H9 (cell line): Measurements from ENCODE around the gene PNKD. TPM values are rescaled to one million over a fixed set of nuclear protein-coding genes. Genes with fewer than 3 reads are reported as not detected.

Experiments
- DNase-seq: peaks from one replicate; pipeline ENCODE4 v3.0.0-alpha.2; 2017
- H2AFZ ChIP-seq: one replicate; pipeline ENCODE4 v1.6.1; 2013; ENCODE audit warnings: mild to moderate bottlenecking, low read length, control low read depth, moderate library complexity
- H2AK5ac ChIP-seq: 2 replicates; pipeline ENCODE4 v1.6.1; 2013; ENCODE audit warnings: low read length, control low read depth, mixed read lengths; ENCODE audit not compliant: insufficient read length
- H2BK120ac ChIP-seq: one replicate; pipeline ENCODE4 v1.6.1; 2013; ENCODE audit warnings: low read depth, mild to moderate bottlenecking, low read length, control low read depth, inconsistent platforms; ENCODE audit not compliant: poor library complexity, severe bottlenecking
- H2BK12ac ChIP-seq: 2 replicates; pipeline ENCODE4 v1.6.1; 2013; ENCODE audit warnings: low read length, control low read depth, mixed read lengths, low read depth; ENCODE audit not compliant: insufficient read length
- H2BK15ac ChIP-seq: 2 replicates; pipeline ENCODE4 v1.6.1; 2013; ENCODE audit warnings: low read depth, low read length, control low read depth
- H2BK20ac ChIP-seq: one replicate; pipeline ENCODE4 v1.6.1; 2013; ENCODE audit warnings: low read depth, mild to moderate bottlenecking, low read length, control low read depth, inconsistent platforms; ENCODE audit not compliant: poor library complexity, severe bottlenecking
- H2BK5ac ChIP-seq: 2 replicates; pipeline ENCODE4 v1.6.1; 2013; ENCODE audit warnings: low read length, control low read depth, mixed read lengths; ENCODE audit not compliant: insufficient read length
- H3K14ac ChIP-seq: 2 replicates; pipeline ENCODE4 v1.6.1; 2013; ENCODE audit warnings: low read length, control low read depth; ENCODE audit not compliant: insufficient read depth
- H3K18ac ChIP-seq: 2 replicates; pipeline ENCODE4 v1.6.1; 2013; ENCODE audit warnings: low read depth, mild to moderate bottlenecking, mixed read lengths, low read length, control low read depth; ENCODE audit not compliant: insufficient read length
- H3K23ac ChIP-seq: 2 replicates; pipeline ENCODE4 v1.6.1; 2013; ENCODE audit warnings: low read length, control low read depth, mixed read lengths, low read depth; ENCODE audit not compliant: insufficient read length
- H3K23me2 ChIP-seq: 2 replicates; pipeline ENCODE4 v1.6.1; 2013; ENCODE audit warnings: low read depth, mild to moderate bottlenecking, mixed read lengths, low read length, control low read depth; ENCODE audit not compliant: insufficient read length, poor library complexity, severe bottlenecking
- H3K27ac ChIP-seq: 2 replicates; pipeline ENCODE4 v1.5.1; 2013; ENCODE audit warnings: low read length, control low read depth, mixed read lengths, low read depth; ENCODE audit not compliant: insufficient read length
- H3K27me3 ChIP-seq: 2 replicates; pipeline ENCODE4 v1.6.1; 2013; ENCODE audit warnings: low read length, control low read depth, inconsistent platforms; ENCODE audit not compliant: insufficient read depth
- H3K4ac ChIP-seq: 2 replicates; pipeline ENCODE4 v1.6.1; 2013; ENCODE audit warnings: low read depth, mild to moderate bottlenecking, control low read depth, inconsistent platforms, low read length, moderate library complexity
- H3K4me1 ChIP-seq: 2 replicates; pipeline ENCODE4 v1.6.1; 2013; ENCODE audit warnings: low read length, control low read depth, inconsistent platforms; ENCODE audit not compliant: insufficient read depth
- H3K4me2 ChIP-seq: 2 replicates; pipeline ENCODE4 v1.6.1; 2013; ENCODE audit warnings: low read length, control low read depth, mixed read lengths; ENCODE audit not compliant: insufficient read length, insufficient read depth
- H3K56ac ChIP-seq: 2 replicates; pipeline ENCODE4 v1.6.1; 2013; ENCODE audit warnings: low read depth, mild to moderate bottlenecking, mixed read lengths, low read length, control low read depth; ENCODE audit not compliant: insufficient read length
- H3K79me1 ChIP-seq: 2 replicates; pipeline ENCODE4 v1.6.1; 2013; ENCODE audit warnings: low read depth, mild to moderate bottlenecking, moderate library complexity, low read length, control low read depth, inconsistent platforms; ENCODE audit not compliant: insufficient read depth, poor library complexity, severe bottlenecking
- H3K79me2 ChIP-seq: 2 replicates; pipeline ENCODE4 v1.6.1; 2013; ENCODE audit warnings: low read length, control low read depth, inconsistent platforms; ENCODE audit not compliant: insufficient read depth
- H3K9ac ChIP-seq: 2 replicates; pipeline ENCODE4 v1.6.1; 2013; ENCODE audit warnings: low read length, control low read depth, mixed read lengths; ENCODE audit not compliant: insufficient read length; ENCODE audit errors: extremely low read depth
- H3K9me3 ChIP-seq: one replicate; pipeline ENCODE4 v1.6.1; 2013; ENCODE audit warnings: low read depth, low read length, inconsistent platforms; ENCODE audit not compliant: control insufficient read depth
- H3T11ph ChIP-seq: one replicate; pipeline ENCODE4 v1.6.1; 2013; ENCODE audit warnings: mild to moderate bottlenecking, low read length, control low read depth, inconsistent platforms
- H4K20me1 ChIP-seq: one replicate; pipeline ENCODE4 v1.6.1; 2013; ENCODE audit not compliant: control insufficient read depth, insufficient read length, insufficient read depth
- H4K5ac ChIP-seq: 2 replicates; pipeline ENCODE4 v1.6.1; 2013; ENCODE audit warnings: low read depth, mild to moderate bottlenecking, mixed read lengths, low read length, control low read depth; ENCODE audit not compliant: insufficient read length
- H4K8ac ChIP-seq: replicated peaks from 2 replicates; pipeline ENCODE4 v1.6.1; 2013; ENCODE audit warnings: low read length, control low read depth, mixed read lengths, low read depth; ENCODE audit not compliant: insufficient read length
- H4K91ac ChIP-seq: 2 replicates; pipeline ENCODE4 v1.6.1; 2013; ENCODE audit warnings: low read depth, mild to moderate bottlenecking, moderate library complexity, mixed read lengths, low read length, control low read depth; ENCODE audit not compliant: insufficient read length
- H3K27ac Mint-ChIP-seq, 3 experiments: 2 replicates in 2 of 3; 3 replicates in 1 of 3; pipeline ENCODE4 v1.8.0; 2020 to 2021; ENCODE audit warnings: mixed read lengths in 3 of 3, mild to moderate bottlenecking in 1 of 3, moderate library complexity in 1 of 3
- H3K27me3 Mint-ChIP-seq: 2 replicates; pipeline ENCODE4 v1.8.0; 2021; ENCODE audit warnings: low read depth, mild to moderate bottlenecking, moderate library complexity, mixed read lengths
- H3K36me3 Mint-ChIP-seq, 3 experiments: 2 replicates in 2 of 3; 3 replicates in 1 of 3; pipeline ENCODE4 v1.8.0; 2020 to 2021; ENCODE audit warnings: low read depth in 3 of 3, mixed read lengths in 3 of 3; ENCODE audit not compliant: insufficient read depth in 1 of 3
- H3K4me1 Mint-ChIP-seq, 2 experiments: 2 replicates each; pipeline ENCODE4 v1.8.0; 2020; ENCODE audit warnings: mixed read lengths in 2 of 2
- H3K4me3 Mint-ChIP-seq, 2 experiments: 2 replicates in 1 of 2; 3 replicates in 1 of 2; pipeline ENCODE4 v1.8.0; 2020 to 2021; ENCODE audit warnings: mild to moderate bottlenecking in 2 of 2, mixed read lengths in 2 of 2, moderate library complexity in 1 of 2
- H3K9me3 Mint-ChIP-seq, 2 experiments: 2 replicates in 1 of 2; 3 replicates in 1 of 2; pipeline ENCODE4 v1.8.0; 2020; ENCODE audit warnings: mild to moderate bottlenecking in 2 of 2, mixed read lengths in 2 of 2, moderate library complexity in 1 of 2
- CTCF ChIP-seq: fragments of 200-600 bp; sonication (generic); conservative IDR thresholded peaks from 3 replicates; pipeline ENCODE4 v1.8.0; 2021; ENCODE audit warnings: antibody characterized with exemption, mild to moderate bottlenecking
- WGBS: extraction: QIAGEN DNeasy Blood & Tissue Kit; methylation state at CpG from one replicate; pipeline ENCODE4 v1.1.7; 2013; ENCODE audit warnings: missing lambda C conversion rate, low lambda C conversion rate, mixed read lengths; ENCODE audit not compliant: insufficient read length; ENCODE audit errors: extremely low coverage; 5-methylcytosine and 5-hydroxymethylcytosine counted together
- total RNA-seq: library from RNA; stranded (reverse); gene quantifications from 2 replicates; pipeline ENCODE4 v1.2.1, GENCODE V29; 2021

PNKD gene
- total RNA-seq, 1 experiment from 2014 or later, result 31.6 TPM

- Mint-ChIP-seq H3K27ac (peak overlapping the region in 1 of 3 experiments; percentile 27; a peak in 1 of 7 replicates), H3K27me3 (no peaks in the 10 kb centered on the region), H3K4me3 (peak overlapping the region in 1 of 2 experiments; percentile 33; a peak in 1 of 5 replicates), H3K9me3 (peaks cover 7 to 9% of the 10 kb centered on the region in 2 experiments; a peak in 4 of 5 replicates), H3K36me3 (peaks cover 2 to 8% (median 5%) of the 10 kb centered on the region in 3 experiments; a peak in 5 of 7 replicates), H3K4me1 (peaks cover 5 to 8% of the 10 kb centered on the region in 2 experiments)
- no peak overlapping the region for H2AK5ac ChIP-seq
- no peak overlapping the region for H3K4ac ChIP-seq
- no peak overlapping the region for H3K4me2 ChIP-seq
- no peak for TF ChIP-seq CTCF
- H3K79me2 ChIP-seq, result no peaks in the 10 kb centered on the region
- H4K8ac ChIP-seq, result peak overlapping the region; percentile 39
- no peaks in the 10 kb centered on the region; the same call in 1 of the 2 replicates for H3K4me1 ChIP-seq
- DNase-seq, result no peak
- H3K23ac ChIP-seq, result no peak overlapping the region
- no peak overlapping the region for H2BK15ac ChIP-seq
- no peak overlapping the region for H3K14ac ChIP-seq
- no peak overlapping the region for H3K9ac ChIP-seq
- no peak overlapping the region for H3K56ac ChIP-seq
- H2BK12ac ChIP-seq, result no peak overlapping the region
- no peak overlapping the region for H4K91ac ChIP-seq
- no peaks in the 10 kb centered on the region for H3K27me3 ChIP-seq
- no peaks in the 10 kb centered on the region for H3K23me2 ChIP-seq
- no peaks in the 10 kb centered on the region for H3K79me1 ChIP-seq
- H2AFZ ChIP-seq, result no peak overlapping the region
- WGBS, result no CpG with 5 or more reads among the region's 12 CpGs
- H3K27ac ChIP-seq, result no peak overlapping the region
- H4K20me1 ChIP-seq, result no peaks in the 10 kb centered on the region
- H4K5ac ChIP-seq, result no peak overlapping the region
- H3T11ph ChIP-seq, result no peak overlapping the region
- H2BK5ac ChIP-seq, result no peak overlapping the region
- no peak overlapping the region for H3K18ac ChIP-seq
- no peaks in the 10 kb centered on the region for H3K9me3 ChIP-seq
- H2BK20ac ChIP-seq, result no peak overlapping the region
- H2BK120ac ChIP-seq, result no peak overlapping the region
Observed at GRCh38 chr2:218345491-218346236, 75.3 kb downstream of the PNKD start.
